T47D (cell line): Measurements from ENCODE around the gene PAK6.
A peak's percentile ranks its signal among the peaks of the same experiment; 100 is the strongest.

Source experiments
- DNase-seq, 2 experiments: peaks; one replicate each; pipeline versions ENCODE4 v3.0.0 to v3.0.0-alpha.2; 2011 to 2012; ENCODE audit warnings: low read depth in 1 of 2, low spot score in 1 of 2
- JUND ChIP-seq: IDR thresholded peaks from 2 replicates; pipeline ENCODE4 v1.6.1; 2012; ENCODE audit warnings: low read depth
- in situ Hi-C: cut with HindIII; loops from 2 replicates; pipeline ENCODE4 v1.10.0; 2016; ENCODE audit warnings: low sequenced_read_pairs, low pct_unique_long_range_greater_than_20kb

The PAK6 gene

GRCh38 chr15:40266828-40267304, 28.0 kb downstream of the PAK6 start:
- in situ Hi-C loops, result no loop called here
- DNase-seq, result no peak
- TF ChIP-seq JUND, result no peak

- in situ Hi-C loops, result no loop called here
- no peak for TF ChIP-seq JUND
- no peak for DNase-seq
Observed at GRCh38 chr15:40267670-40268069, 28.8 kb downstream of the PAK6 start.

- in situ Hi-C loops, result no loop called here
- TF ChIP-seq JUND, result no peak
- DNase-seq, result no peak
Observed at GRCh38 chr15:40269604-40270003, 30.7 kb downstream of the PAK6 start.

- TF ChIP-seq JUND, result no peak
- DNase-seq, result no peak
- in situ Hi-C loops, result no loop called here
Observed at GRCh38 chr15:40270246-40270995, 31.6 kb downstream of the PAK6 start.

GRCh38 chr15:40271685-40272484, 33.0 kb downstream of the PAK6 start:
- in situ Hi-C loops, result no loop called here
- TF ChIP-seq JUND, result no peak
- no peak for DNase-seq

GRCh38 chr15:40272485-40273056, 33.7 kb downstream of the PAK6 start:
- in situ Hi-C loops, result no loop called here
- peak in 1 of 2 experiments; percentile 42 for DNase-seq
- TF ChIP-seq JUND, result no peak

GRCh38 chr15:40273428-40273827, 34.6 kb downstream of the PAK6 start:
- DNase-seq, result no peak
- in situ Hi-C loops, result no loop called here
- TF ChIP-seq JUND, result no peak

- DNase-seq, result peak; percentile 70 to 85
- TF ChIP-seq JUND, result no peak
- in situ Hi-C loops, result no loop called here
Observed at GRCh38 chr15:40274350-40275274, 35.7 kb downstream of the PAK6 start.

- in situ Hi-C loops, result no loop called here
- DNase-seq, result no peak
- TF ChIP-seq JUND, result no peak
Observed at GRCh38 chr15:40275523-40275922, 36.7 kb downstream of the PAK6 start.

GRCh38 chr15:40275954-40276353, 37.1 kb downstream of the PAK6 start:
- no peak for TF ChIP-seq JUND
- no peak for DNase-seq
- in situ Hi-C loops, result no loop called here

- in situ Hi-C loops, result no loop called here
- DNase-seq, result no peak
- no peak for TF ChIP-seq JUND
Observed at GRCh38 chr15:40276927-40277326, 38.1 kb downstream of the PAK6 start.

GRCh38 chr15:40277471-40277870, 38.6 kb downstream of the PAK6 start:
- no peak for DNase-seq
- in situ Hi-C loops, result no loop called here
- TF ChIP-seq JUND, result no peak
